Measurements from ENCODE around the gene PLOD2.
A peak's percentile ranks its signal among the peaks of the same experiment; 100 is the strongest.

Gene PLOD2

GRCh38 chr3:146052056-146052790 is 108.8 kb downstream of the PLOD2 start:
- WGBS, result 100% methylated on average over 1 of the region's 2 CpGs
- Histone ChIP-seq H2AFZ (ENCODE audit: low read depth, low read length) (no peak overlapping the region), H3K4ac (ENCODE audit: low read depth in 1 of 2, low read length in 2 of 2) (no peak overlapping the region), H3K9me3 (ENCODE audit: control insufficient read depth, low read length) (no peaks in the 10 kb centered on the region), H3K36me3 (ENCODE audit: control insufficient read depth in 1 of 2, insufficient read depth in 2 of 2, low read depth in 1 of 2, low read length in 2 of 2) (no peaks in the 10 kb centered on the region), H2AK5ac (ENCODE audit: low read length, severe bottlenecking) (no peak overlapping the region), H4K8ac (ENCODE audit: low read length) (no peak overlapping the region), H2BK15ac (ENCODE audit: low read depth, poor library complexity, severe bottlenecking) (no peak overlapping the region), H3K18ac (ENCODE audit: low read depth in 1 of 2, low read length in 2 of 2) (no peak overlapping the region), H4K91ac (ENCODE audit: low read length) (no peak overlapping the region), H2BK5ac (ENCODE audit: low read depth, low read length, poor library complexity, severe bottlenecking) (no peak overlapping the region), H3K23ac (ENCODE audit: low read length in 2 of 2) (no peak overlapping the region), H3K79me1 (replicated peaks; ENCODE audit: low read length, poor library complexity, severe bottlenecking) (no peaks in the 10 kb centered on the region), H3K14ac (ENCODE audit: low read length in 2 of 2) (no peak overlapping the region), H3K9ac (ENCODE audit: low read length) (no peak overlapping the region), H3K4me2 (ENCODE audit: low read length, poor library complexity, severe bottlenecking) (no peak overlapping the region), H3K27ac (ENCODE audit: low read length, poor library complexity, severe bottlenecking) (no peak overlapping the region), H2BK12ac (ENCODE audit: low read length in 2 of 2) (no peak overlapping the region), H3K4me3 (ENCODE audit: insufficient read depth in 1 of 2, low read depth in 1 of 2, low read length in 2 of 2) (no peak overlapping the region), H2BK120ac (ENCODE audit: low read depth, low read length) (no peak overlapping the region), H3K4me1 (ENCODE audit: control insufficient read depth, insufficient read depth, low read depth, low read length) (no peaks in the 10 kb centered on the region), H3K27me3 (ENCODE audit: control insufficient read depth in 1 of 2, insufficient read depth in 1 of 2, low read length in 2 of 2) (no peaks in the 10 kb centered on the region)
- peak; percentile 46 for DNase-seq

DNA sequence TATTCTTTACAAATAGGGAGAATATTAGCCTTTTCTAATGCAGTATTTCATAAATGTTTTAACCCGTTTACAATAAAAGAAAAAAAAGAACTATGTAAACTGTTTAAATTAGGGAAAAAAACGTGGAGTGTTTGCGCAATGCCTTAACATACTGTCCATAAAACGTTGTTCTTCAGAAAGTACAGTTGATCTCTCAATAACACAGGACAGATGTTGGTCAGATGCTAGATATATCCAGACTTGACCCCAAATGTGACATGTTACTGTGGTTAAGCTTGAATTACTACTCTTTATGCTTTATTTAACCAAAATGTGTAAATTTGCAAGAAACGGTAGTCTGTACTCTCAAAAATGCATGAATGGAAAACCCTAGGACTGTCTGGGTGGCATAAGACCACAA is 110.3 kb downstream of the PLOD2 start:
- H4K91ac ChIP-seq (ENCODE audit: low read length), result no peak overlapping the region
- H3K4me3 ChIP-seq (ENCODE audit: insufficient read depth in 1 of 2, low read depth in 1 of 2, low read length in 2 of 2), result no peak overlapping the region
- no peak overlapping the region for H4K8ac ChIP-seq (ENCODE audit: low read length)
- H3K18ac ChIP-seq (ENCODE audit: low read depth in 1 of 2, low read length in 2 of 2), result no peak overlapping the region
- H3K9me3 ChIP-seq (ENCODE audit: control insufficient read depth, low read length), result no peaks in the 10 kb centered on the region
- H2AFZ ChIP-seq (ENCODE audit: low read depth, low read length), result no peak overlapping the region
- no peak overlapping the region for H2BK5ac ChIP-seq (ENCODE audit: low read depth, low read length, poor library complexity, severe bottlenecking)
- no peak overlapping the region for H2BK120ac ChIP-seq (ENCODE audit: low read depth, low read length)
- H3K4me2 ChIP-seq (ENCODE audit: low read length, poor library complexity, severe bottlenecking), result no peak overlapping the region
- H2AK5ac ChIP-seq (ENCODE audit: low read length, severe bottlenecking), result no peak overlapping the region
- H3K4ac ChIP-seq (ENCODE audit: low read depth in 1 of 2, low read length in 2 of 2), result no peak overlapping the region
- H3K4me1 ChIP-seq (ENCODE audit: control insufficient read depth, insufficient read depth, low read depth, low read length), result no peaks in the 10 kb centered on the region
- H2BK15ac ChIP-seq (ENCODE audit: low read depth, poor library complexity, severe bottlenecking), result no peak overlapping the region
- no peak overlapping the region for H3K23ac ChIP-seq (ENCODE audit: low read length in 2 of 2)
- no peaks in the 10 kb centered on the region for H3K79me1 ChIP-seq (replicated peaks; ENCODE audit: low read length, poor library complexity, severe bottlenecking)
- H3K36me3 ChIP-seq (ENCODE audit: control insufficient read depth in 1 of 2, insufficient read depth in 2 of 2, low read depth in 1 of 2, low read length in 2 of 2), result no peaks in the 10 kb centered on the region
- no peak overlapping the region for H2BK12ac ChIP-seq (ENCODE audit: low read length in 2 of 2)
- H3K9ac ChIP-seq (ENCODE audit: low read length), result no peak overlapping the region
- no peak overlapping the region for H3K14ac ChIP-seq (ENCODE audit: low read length in 2 of 2)
- peak; percentile 35 for DNase-seq
- no peaks in the 10 kb centered on the region for H3K27me3 ChIP-seq (ENCODE audit: control insufficient read depth in 1 of 2, insufficient read depth in 1 of 2, low read length in 2 of 2)
- no peak overlapping the region for H3K27ac ChIP-seq (ENCODE audit: low read length, poor library complexity, severe bottlenecking)
- 71% methylated on average over 1 of the region's 5 CpGs for WGBS

- Histone ChIP-seq H2AFZ (ENCODE audit: low read depth, low read length) (no peak overlapping the region), H2BK15ac (ENCODE audit: low read depth, poor library complexity, severe bottlenecking) (no peak overlapping the region), H3K36me3 (ENCODE audit: control insufficient read depth in 1 of 2, insufficient read depth in 2 of 2, low read depth in 1 of 2, low read length in 2 of 2) (no peaks in the 10 kb centered on the region), H4K91ac (ENCODE audit: low read length) (no peak overlapping the region), H3K27ac (ENCODE audit: low read length, poor library complexity, severe bottlenecking) (no peak overlapping the region), H3K4me1 (ENCODE audit: control insufficient read depth, insufficient read depth, low read depth, low read length) (no peaks in the 10 kb centered on the region), H2BK5ac (ENCODE audit: low read depth, low read length, poor library complexity, severe bottlenecking) (no peak overlapping the region), H3K18ac (ENCODE audit: low read depth in 1 of 2, low read length in 2 of 2) (no peak overlapping the region), H4K8ac (ENCODE audit: low read length) (no peak overlapping the region), H3K4me3 (ENCODE audit: insufficient read depth in 1 of 2, low read depth in 1 of 2, low read length in 2 of 2) (no peak overlapping the region), H2AK5ac (ENCODE audit: low read length, severe bottlenecking) (no peak overlapping the region), H3K27me3 (ENCODE audit: control insufficient read depth in 1 of 2, insufficient read depth in 1 of 2, low read length in 2 of 2) (no peaks in the 10 kb centered on the region), H3K4me2 (ENCODE audit: low read length, poor library complexity, severe bottlenecking) (no peak overlapping the region), H3K14ac (ENCODE audit: low read length in 2 of 2) (no peak overlapping the region), H2BK120ac (ENCODE audit: low read depth, low read length) (no peak overlapping the region), H3K9ac (ENCODE audit: low read length) (no peak overlapping the region), H3K4ac (ENCODE audit: low read depth in 1 of 2, low read length in 2 of 2) (no peak overlapping the region), H3K9me3 (ENCODE audit: control insufficient read depth, low read length) (no peaks in the 10 kb centered on the region), H3K79me1 (replicated peaks; ENCODE audit: low read length, poor library complexity, severe bottlenecking) (no peaks in the 10 kb centered on the region), H3K23ac (ENCODE audit: low read length in 2 of 2) (no peak overlapping the region), H2BK12ac (ENCODE audit: low read length in 2 of 2) (no peak overlapping the region)
- no peak for DNase-seq
- no CpG with 5 or more reads among the region's 1 CpG for WGBS
These were observed 113.5 kb downstream of the PLOD2 start for GRCh38 chr3:146047485-146047884.

- H2BK5ac ChIP-seq (ENCODE audit: low read depth, low read length, poor library complexity, severe bottlenecking), result no peak overlapping the region
- H2BK120ac ChIP-seq (ENCODE audit: low read depth, low read length), result no peak overlapping the region
- no peak overlapping the region for H2BK15ac ChIP-seq (ENCODE audit: low read depth, poor library complexity, severe bottlenecking)
- no peak overlapping the region for H3K4me2 ChIP-seq (ENCODE audit: low read length, poor library complexity, severe bottlenecking)
- H3K4me3 ChIP-seq (ENCODE audit: insufficient read depth in 1 of 2, low read depth in 1 of 2, low read length in 2 of 2), result no peak overlapping the region
- H4K91ac ChIP-seq (ENCODE audit: low read length), result no peak overlapping the region
- H2AK5ac ChIP-seq (ENCODE audit: low read length, severe bottlenecking), result no peak overlapping the region
- H3K9ac ChIP-seq (ENCODE audit: low read length), result no peak overlapping the region
- H3K9me3 ChIP-seq (ENCODE audit: control insufficient read depth, low read length), result no peaks in the 10 kb centered on the region
- H3K4ac ChIP-seq (ENCODE audit: low read depth in 1 of 2, low read length in 2 of 2), result no peak overlapping the region
- H2BK12ac ChIP-seq (ENCODE audit: low read length in 2 of 2), result no peak overlapping the region
- H3K27ac ChIP-seq (ENCODE audit: low read length, poor library complexity, severe bottlenecking), result no peak overlapping the region
- no peak overlapping the region for H2AFZ ChIP-seq (ENCODE audit: low read depth, low read length)
- no peaks in the 10 kb centered on the region for H3K27me3 ChIP-seq (ENCODE audit: control insufficient read depth in 1 of 2, insufficient read depth in 1 of 2, low read length in 2 of 2)
- no peaks in the 10 kb centered on the region for H3K4me1 ChIP-seq (ENCODE audit: control insufficient read depth, insufficient read depth, low read depth, low read length)
- no peak for DNase-seq
- H3K18ac ChIP-seq (ENCODE audit: low read depth in 1 of 2, low read length in 2 of 2), result no peak overlapping the region
- no peaks in the 10 kb centered on the region for H3K79me1 ChIP-seq (replicated peaks; ENCODE audit: low read length, poor library complexity, severe bottlenecking)
- no peak overlapping the region for H3K14ac ChIP-seq (ENCODE audit: low read length in 2 of 2)
- no peak overlapping the region for H3K23ac ChIP-seq (ENCODE audit: low read length in 2 of 2)
- no peaks in the 10 kb centered on the region for H3K36me3 ChIP-seq (ENCODE audit: control insufficient read depth in 1 of 2, insufficient read depth in 2 of 2, low read depth in 1 of 2, low read length in 2 of 2)
- no peak overlapping the region for H4K8ac ChIP-seq (ENCODE audit: low read length)
These were observed 116.9 kb downstream of the PLOD2 start for GRCh38 chr3:146044046-146044445.

Measured in mesenchymal stem cell (in vitro differentiated cells and primary cell).